Cardiac fibroblast (primary cell): ENCODE results near the gene CCL11.

Source experiments
- DNase-seq, 2 donors: peaks; one replicate each; pipeline versions ENCODE4 v3.0.0 to v3.0.0-alpha.2; 2010; ENCODE audit warnings: low read depth in 2 of 2
- H3K4me3 ChIP-seq, 2 donors: replicated peaks in 1 of 2; 1 replicate in 1 of 2; 2 replicates in 1 of 2; pipeline ENCODE4 v1.5.1; 2011; ENCODE audit warnings: low read depth in 2 of 2, low read length in 2 of 2, mild to moderate bottlenecking in 2 of 2, moderate library complexity in 1 of 2
- CTCF ChIP-seq: IDR thresholded peaks from one replicate; pipeline ENCODE4 v1.5.1; 2011; ENCODE audit warnings: low read depth, mild to moderate bottlenecking, low read length, inconsistent platforms

CCL11 gene

GRCh38 chr17:34337701-34338100 is 52.2 kb downstream of the CCL11 start:
- H3K4me3 ChIP-seq = no peak overlapping the region
- TF ChIP-seq CTCF = no peak
- DNase-seq = no peak
